Neutrophil (primary cell): Measurements from ENCODE around the gene CES3.
A peak's percentile ranks its signal among the peaks of the same experiment; 100 is the strongest.

Source experiments
- H3K27ac ChIP-seq: fragments of 200-600 bp; sonication (generic); 2 replicates; pipeline ENCODE4 v1.5.1; 2016; ENCODE audit warnings: mild to moderate bottlenecking, moderate library complexity
- H3K27me3 ChIP-seq: fragments of 200-600 bp; sonication (generic); 2 replicates; pipeline ENCODE4 v1.6.0; 2016; ENCODE audit warnings: mild to moderate bottlenecking
- H3K36me3 ChIP-seq: fragments of 200-600 bp; sonication (generic); 2 replicates; pipeline ENCODE4 v1.5.1; 2017
- H3K4me1 ChIP-seq, 2 experiments: fragments of 200-600 bp in 1 of 2; sonication (generic) in 1 of 2; 1 replicate in 1 of 2; 2 replicates in 1 of 2; pipeline versions ENCODE4 v1.5.1 to v1.6.1; 2013 to 2016; ENCODE audit warnings: low read depth in 1 of 2, low read length in 1 of 2, mild to moderate bottlenecking in 1 of 2, moderate library complexity in 1 of 2; ENCODE audit not compliant: control insufficient read depth in 1 of 2, insufficient read depth in 1 of 2
- H3K4me3 ChIP-seq, 2 experiments: fragments of 200-600 bp in 1 of 2; sonication (generic) in 1 of 2; 1 replicate in 1 of 2; 2 replicates in 1 of 2; pipeline ENCODE4 v1.5.1; 2013 to 2016; ENCODE audit warnings: low read depth in 1 of 2, low read length in 1 of 2, mild to moderate bottlenecking in 1 of 2, moderate library complexity in 1 of 2
- H3K9me3 ChIP-seq: fragments of 200-600 bp; sonication (generic); 2 replicates; pipeline ENCODE4 v1.5.1; 2016
- CTCF ChIP-seq: fragments of 200-600 bp; sonication (generic); IDR thresholded peaks from 2 replicates; pipeline ENCODE4 v1.5.1; 2016; ENCODE audit warnings: antibody characterized with exemption

CES3 gene

GRCh38 chr16:66958857-66959703 lies 2.0 kb upstream of the CES3 start:
- Histone ChIP-seq H3K4me1 (peaks cover 25% of the 10 kb centered on the region in 2 experiments), H3K27me3 (no peaks in the 10 kb centered on the region), H3K4me3 (peak overlapping the region in 1 of 2 experiments; percentile 16), H3K9me3 (no peaks in the 10 kb centered on the region), H3K36me3 (no peaks in the 10 kb centered on the region), H3K27ac (peak overlapping the region; percentile 49)
- no peak for TF ChIP-seq CTCF

GRCh38 chr16:66959704-66960161 lies 1.3 kb upstream of the CES3 start:
- Histone ChIP-seq H3K9me3 (no peaks in the 10 kb centered on the region), H3K4me1 (peaks cover 25% of the 10 kb centered on the region in 2 experiments), H3K4me3 (no peak overlapping the region), H3K27me3 (no peaks in the 10 kb centered on the region), H3K27ac (peak overlapping the region; percentile 49), H3K36me3 (no peaks in the 10 kb centered on the region)
- TF ChIP-seq CTCF, result no peak

GRCh38 chr16:66960270-66960669 lies 796 bp upstream of the CES3 start:
- no peak for TF ChIP-seq CTCF
- Histone ChIP-seq H3K9me3 (no peaks in the 10 kb centered on the region), H3K4me1 (peaks cover 25% of the 10 kb centered on the region in 2 experiments), H3K27me3 (no peaks in the 10 kb centered on the region), H3K4me3 (no peak overlapping the region), H3K36me3 (no peaks in the 10 kb centered on the region), H3K27ac (peak overlapping the region; percentile 49)

GRCh38 chr16:66961914-66962313 lies 848 bp downstream of the CES3 start:
- Histone ChIP-seq H3K4me1 (peaks cover 25% of the 10 kb centered on the region in 2 experiments), H3K27me3 (no peaks in the 10 kb centered on the region), H3K9me3 (no peaks in the 10 kb centered on the region), H3K4me3 (no peak overlapping the region), H3K36me3 (no peaks in the 10 kb centered on the region), H3K27ac (no peak overlapping the region)
- TF ChIP-seq CTCF, result no peak

GRCh38 chr16:66964049-66964448 lies 3.0 kb downstream of the CES3 start:
- Histone ChIP-seq H3K4me3 (no peak overlapping the region), H3K9me3 (no peaks in the 10 kb centered on the region), H3K4me1 (peaks cover 21 to 23% of the 10 kb centered on the region in 2 experiments)

More at GRCh38 chr16:66964049-66964448, 3.0 kb downstream of the CES3 start:
- H3K36me3 ChIP-seq, result no peaks in the 10 kb centered on the region
- no peak overlapping the region for H3K27ac ChIP-seq
- TF ChIP-seq CTCF, result no peak
- no peaks in the 10 kb centered on the region for H3K27me3 ChIP-seq
